CD4-positive, alpha-beta T cell treated with Interleukin-4 for 1 hour (primary cell): ENCODE data around the gene MEOX1.
"Not testable (repeated sequence)": the region's sequence is repeated elsewhere in the genome, so short reads cannot be mapped to it uniquely, and the experiment has no call there.

Source experiments
- DNase-seq, 2 donors: peaks; one replicate each; pipeline ENCODE4 v3.0.0-alpha.2; 2020 to 2022

Gene MEOX1

GRCh38 chr17:43615330-43616028, 46.2 kb downstream of the MEOX1 start:
- no peak for DNase-seq

GRCh38 chr17:43614561-43614960, 47.2 kb downstream of the MEOX1 start:
- DNase-seq, result no peak

GRCh38 chr17:43613917-43614316, 47.8 kb downstream of the MEOX1 start:
- DNase-seq, result no peak

DNA sequence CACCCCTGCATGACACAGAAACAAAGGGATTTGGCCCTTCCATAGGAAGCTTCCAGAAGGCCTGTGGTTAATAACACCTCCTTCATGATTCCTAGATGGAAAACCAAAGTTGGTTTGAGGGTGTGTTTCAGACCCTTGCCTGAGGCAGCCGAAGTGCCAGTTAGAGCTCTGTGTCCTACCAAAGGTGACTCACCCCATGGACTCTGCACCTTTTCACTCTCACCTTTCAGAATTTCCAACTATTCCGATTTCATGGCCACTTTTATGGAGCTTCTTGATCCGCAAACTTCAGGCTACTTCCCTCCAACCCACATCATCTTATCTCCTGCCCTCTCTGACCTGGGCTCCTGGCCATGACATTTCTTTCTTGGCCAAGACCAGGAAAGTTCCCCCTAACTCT, 49.2 kb downstream of the MEOX1 start:
- DNase-seq, result no peak

DNA sequence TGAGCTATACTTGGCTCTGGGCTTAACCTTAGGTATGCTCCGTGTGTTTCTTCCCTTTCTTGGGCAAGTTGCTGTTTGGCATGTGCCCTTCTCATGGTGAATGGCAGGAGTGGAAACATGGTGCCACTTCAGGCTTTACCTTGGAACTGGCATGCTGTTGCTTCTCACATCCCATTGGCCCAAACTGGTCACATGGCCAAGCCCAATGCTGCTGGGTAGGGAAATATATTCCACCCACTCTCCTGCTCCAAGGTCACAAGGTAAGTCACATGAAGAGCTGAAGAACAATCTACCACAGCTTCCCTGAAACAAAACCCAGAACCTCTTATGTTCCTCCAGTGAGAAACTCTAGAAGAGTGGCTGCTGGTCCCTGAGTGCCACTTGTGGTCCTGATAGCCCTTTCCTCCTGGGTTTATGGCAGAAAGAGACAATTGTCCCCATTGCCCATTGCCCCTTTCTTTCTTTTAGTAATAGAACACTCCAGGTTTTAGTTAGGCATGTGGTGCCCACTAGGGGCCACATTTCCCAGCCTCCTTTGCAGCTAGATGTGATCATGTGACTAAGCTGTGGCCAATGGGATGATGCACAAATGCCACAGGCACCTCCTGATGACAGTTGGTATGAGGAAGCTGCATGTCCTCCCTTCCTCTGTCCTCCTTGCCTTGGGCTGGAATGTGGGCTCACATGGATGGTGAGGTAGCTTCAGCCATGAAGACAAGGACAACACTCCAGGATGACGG, 50.3 kb downstream of the MEOX1 start:
- no peak for DNase-seq

- DNase-seq, result no peak
These were observed 51.9 kb downstream of the MEOX1 start for GRCh38 chr17:43609613-43610385.

- DNase-seq, result peak in 1 of 2 donors; percentile 56
These were observed 53.4 kb downstream of the MEOX1 start for GRCh38 chr17:43608313-43608712.

- no peak for DNase-seq
These were observed 57.2 kb downstream of the MEOX1 start for GRCh38 chr17:43604549-43604948.

GRCh38 chr17:43603321-43603720, 58.4 kb downstream of the MEOX1 start:
- no peak for DNase-seq

GRCh38 chr17:43602556-43602955, 59.2 kb downstream of the MEOX1 start:
- not testable (repeated sequence) for DNase-seq

DNA sequence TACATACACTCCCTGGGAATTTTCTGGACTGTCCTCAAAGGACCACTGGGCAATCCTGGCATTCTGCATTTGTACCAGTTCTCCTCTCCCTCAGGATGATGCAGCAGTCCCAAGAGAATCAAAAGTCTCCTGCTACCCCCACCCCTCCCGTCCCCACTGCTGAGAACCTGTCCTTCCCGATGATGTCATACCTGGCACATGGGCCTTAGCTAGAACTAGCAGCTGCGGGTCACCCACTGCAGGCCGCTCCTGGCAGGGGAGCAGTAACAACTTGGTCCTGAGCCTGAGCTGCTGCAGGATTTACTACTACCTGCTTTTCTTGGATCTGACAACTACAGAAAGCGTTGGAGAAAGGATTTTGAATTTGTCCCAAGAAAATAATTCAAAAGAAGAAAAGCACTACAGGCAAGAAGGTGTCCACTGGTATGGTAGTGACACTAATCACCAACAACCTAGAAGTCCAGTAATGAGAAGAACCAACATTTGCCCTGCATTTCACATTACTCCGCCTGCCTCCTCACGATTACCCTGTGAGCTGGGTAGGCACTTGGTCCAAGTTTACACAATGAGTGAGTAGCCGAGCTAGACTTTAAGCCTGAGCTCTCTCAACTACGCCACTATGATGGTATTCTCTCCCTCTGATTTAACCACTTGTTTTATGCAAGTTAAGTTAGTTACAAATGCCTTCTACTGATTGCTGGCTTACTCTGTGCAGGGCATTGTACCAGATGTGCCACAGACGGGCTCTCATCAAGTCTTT, 60.3 kb downstream of the MEOX1 start:
- DNase-seq, result no peak

DNA sequence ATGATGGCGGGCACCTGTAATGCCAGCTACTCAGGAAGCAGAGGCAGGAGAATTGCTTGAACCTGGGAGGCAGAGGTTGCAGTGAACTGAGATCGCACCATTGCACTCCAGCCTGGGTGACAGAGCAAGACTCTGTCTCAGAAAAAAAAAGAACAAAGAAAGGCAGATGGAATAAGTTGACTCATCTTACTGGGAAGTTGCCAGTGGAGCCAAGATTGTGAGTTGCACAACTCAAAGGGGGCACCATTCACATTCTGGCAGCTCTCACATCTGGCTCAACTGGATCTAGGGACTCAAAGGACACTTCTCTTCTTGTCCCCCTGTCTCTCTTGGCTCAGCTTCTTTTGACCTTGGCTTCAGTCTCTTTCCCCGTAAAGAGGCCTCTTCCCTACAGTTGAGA, 61.9 kb downstream of the MEOX1 start:
- peak in 1 of 2 donors; percentile 22 for DNase-seq

DNA sequence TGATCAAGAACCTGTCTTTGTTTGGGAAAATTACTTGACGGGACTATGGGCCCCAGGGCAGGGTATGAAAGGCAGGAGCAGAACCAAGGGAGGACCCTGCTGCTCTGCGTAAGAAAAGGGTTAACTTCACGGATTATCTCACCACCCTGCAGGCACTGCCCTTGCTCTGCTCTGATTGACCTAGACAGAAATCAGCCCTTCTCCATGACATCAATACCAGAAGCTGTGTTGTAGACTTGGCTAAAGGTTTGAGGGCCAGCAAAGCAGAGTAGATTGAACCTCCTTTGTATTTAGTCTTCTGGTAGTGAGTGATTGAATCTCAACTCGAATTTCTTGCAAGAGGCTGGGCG, 62.7 kb downstream of the MEOX1 start:
- no peak for DNase-seq

DNA sequence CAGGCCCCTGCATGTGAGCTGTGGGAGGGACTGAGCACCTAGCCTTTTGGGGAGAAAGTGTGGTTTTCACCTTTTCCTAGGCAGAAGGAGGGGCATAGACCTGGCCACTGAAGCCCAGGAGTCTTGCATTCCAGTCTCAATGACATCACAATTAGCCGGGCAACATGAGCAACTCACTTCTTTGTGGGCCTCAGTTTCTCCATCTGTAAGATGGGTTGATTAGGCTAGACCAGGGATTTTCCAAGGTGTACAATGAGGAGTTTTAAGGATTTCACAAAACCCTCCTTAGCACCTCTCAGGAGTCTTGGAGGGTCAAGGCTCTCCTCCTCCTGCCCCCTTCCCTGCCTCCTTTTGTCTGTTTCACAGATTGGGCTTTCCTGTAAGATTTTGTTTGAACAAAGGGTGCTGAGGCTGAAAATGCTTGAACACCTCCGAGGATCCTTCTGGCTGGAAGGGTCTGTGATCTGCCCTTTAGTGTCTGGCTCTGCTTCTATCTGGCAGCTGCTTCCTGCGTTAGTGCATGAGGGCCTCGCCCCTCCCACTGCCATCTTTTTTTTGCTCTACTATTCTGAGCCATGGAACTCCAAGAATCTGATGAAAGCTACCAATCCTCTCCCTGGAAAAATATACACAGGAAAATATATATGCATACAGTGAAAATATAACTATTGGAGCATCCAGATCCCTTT, 63.2 kb downstream of the MEOX1 start:
- no peak for DNase-seq

- DNase-seq, result no peak
These were observed 63.9 kb downstream of the MEOX1 start for GRCh38 chr17:43597624-43598356.

GRCh38 chr17:43595466-43595865, 66.3 kb downstream of the MEOX1 start:
- no peak for DNase-seq

- no peak for DNase-seq
These were observed 69.8 kb downstream of the MEOX1 start for GRCh38 chr17:43591779-43592562.

GRCh38 chr17:43591001-43591400, 70.7 kb downstream of the MEOX1 start:
- no peak for DNase-seq
